GM12891 (cell line): ENCODE data around the gene CTSL.

ENCODE experiments used
- PAX5 ChIP-seq: IDR thresholded peaks from 2 replicates; pipeline ENCODE4 v1.6.1; 2011; ENCODE audit warnings: low read length, moderate library complexity, mild to moderate bottlenecking; ENCODE audit not compliant: insufficient read depth, severe bottlenecking
- POLR2A ChIP-seq: IDR thresholded peaks from 2 replicates; pipeline ENCODE4 v1.6.1; 2011; ENCODE audit warnings: low read depth, low read length, control low read depth
- POLR2AphosphoS5 ChIP-seq: IDR thresholded peaks from 2 replicates; pipeline ENCODE4 v1.6.1; 2011; ENCODE audit warnings: low read depth, low read length, control low read depth
- POU2F2 ChIP-seq: IDR thresholded peaks from 2 replicates; pipeline ENCODE4 v1.6.1; 2011; ENCODE audit warnings: low read depth, mild to moderate bottlenecking, control low read depth, low read length, moderate library complexity
- SPI1 ChIP-seq: IDR thresholded peaks from 2 replicates; pipeline ENCODE4 v1.6.1; 2011; ENCODE audit warnings: low read depth, low read length, control low read depth
- TAF1 ChIP-seq: IDR thresholded peaks from 2 replicates; pipeline ENCODE4 v1.6.1; 2011; ENCODE audit warnings: low read depth, low read length, control low read depth

DNA sequence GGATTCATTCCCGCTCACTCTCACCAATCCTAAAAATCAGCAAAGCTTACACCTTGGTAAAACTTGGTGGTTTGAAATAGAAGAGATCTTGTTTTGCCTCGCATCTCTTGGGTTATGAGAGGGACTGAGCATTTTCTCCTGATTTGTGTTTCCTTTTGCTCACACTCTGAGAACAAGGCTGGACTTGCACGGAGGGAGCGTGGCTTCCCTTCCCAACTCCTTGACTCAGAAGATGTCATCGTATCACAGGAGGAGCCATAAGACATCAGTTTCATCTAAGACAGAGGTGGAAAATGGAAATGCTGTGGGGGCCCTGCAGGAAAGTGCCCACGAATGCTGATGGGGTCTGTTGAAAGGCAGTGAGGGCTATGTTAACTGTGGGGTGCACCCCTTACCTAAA, 37.4 kb downstream of the CTSL start:
- no peak for TF ChIP-seq POLR2AphosphoS5
- no peak for TF ChIP-seq POLR2A
- TF ChIP-seq TAF1, result no peak
- TF ChIP-seq SPI1, result no peak
- TF ChIP-seq POU2F2, result no peak
- TF ChIP-seq PAX5, result no peak
